ENCODE results near the gene MYCBP2.
"Not testable (repeated sequence)": the region's sequence is repeated elsewhere in the genome, so short reads cannot be mapped to it uniquely, and the experiment has no call there.

Gene MYCBP2

DNA sequence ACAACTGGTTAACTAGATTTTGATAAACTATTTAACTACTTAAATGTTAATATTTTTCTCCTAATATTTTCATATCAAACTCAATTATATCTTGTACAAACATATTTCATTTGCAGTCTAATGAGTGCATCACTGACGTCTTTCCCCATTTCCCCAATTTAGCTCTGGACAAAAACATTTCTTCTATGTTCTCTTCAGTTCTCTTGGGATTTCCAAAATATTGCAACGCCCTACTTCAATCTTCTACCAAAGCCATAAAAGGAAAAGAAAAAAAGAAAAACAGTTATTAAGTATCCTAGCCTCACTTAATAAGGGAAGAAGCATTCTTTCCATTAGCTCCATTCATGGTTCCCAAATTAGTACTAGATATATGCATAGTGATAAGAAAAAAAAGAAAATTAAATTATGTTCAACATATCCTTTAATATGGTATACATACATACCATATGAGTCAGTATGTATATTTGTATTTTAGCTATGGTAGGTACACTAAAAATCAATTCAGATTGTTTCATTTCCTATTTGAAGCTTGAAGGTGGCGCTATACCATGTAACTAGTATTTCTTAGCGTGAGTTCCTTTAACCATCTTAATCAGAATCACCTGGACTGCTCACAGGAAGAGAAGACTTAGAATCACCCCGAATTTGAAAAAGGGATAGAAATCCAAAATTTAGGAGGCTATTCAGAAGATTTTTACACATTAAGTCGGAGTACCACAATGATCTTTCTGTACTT, 309.8 kb downstream of the MYCBP2 start:
- H3K4me3 Mint-ChIP-seq = no peak overlapping the region
- H3K27ac Mint-ChIP-seq = no peak overlapping the region
- no peak for ATAC-seq

DNA sequence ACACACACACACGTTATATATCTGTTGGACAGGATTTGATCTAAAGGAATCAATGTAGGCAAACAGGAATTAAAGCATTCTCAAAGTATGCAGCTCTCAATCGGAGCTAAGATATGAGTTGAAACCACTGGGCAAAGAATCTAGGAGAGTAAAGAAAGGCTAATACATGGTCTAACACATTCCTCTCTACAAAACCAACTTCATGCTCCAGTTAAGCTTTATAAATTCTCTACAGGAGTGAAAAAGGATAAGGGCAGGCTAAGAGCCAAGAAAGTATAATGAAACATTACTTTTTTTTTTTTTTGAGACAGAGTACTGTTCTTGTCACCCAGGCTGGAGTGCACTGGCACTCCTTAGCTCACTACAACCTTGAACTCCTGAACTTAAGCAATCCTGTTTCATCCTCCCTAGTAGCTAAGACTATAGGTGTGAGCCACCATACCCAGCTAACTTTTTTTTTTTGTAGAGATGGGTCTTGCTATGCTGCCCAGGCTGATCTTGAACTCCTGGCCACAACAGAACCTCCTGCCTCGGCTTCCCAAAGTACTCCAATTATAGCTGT, 310.6 kb downstream of the MYCBP2 start:
- peaks cover 43% of the 10 kb centered on the region for H3K4me1 Mint-ChIP-seq
- no peak overlapping the region for H3K27ac Mint-ChIP-seq
- H3K4me3 Mint-ChIP-seq = no peak overlapping the region
- ATAC-seq = no peak
- no peaks in the 10 kb centered on the region for H3K9me3 Mint-ChIP-seq
- no peaks in the 10 kb centered on the region for H3K27me3 Mint-ChIP-seq
- no peak for DNase-seq
- peaks cover 55% of the 10 kb centered on the region for H3K36me3 Mint-ChIP-seq (ENCODE audit: low read depth)

More for the DNA sequence above, 309.8 kb downstream of the MYCBP2 start:
- Mint-ChIP-seq H3K9me3 (no peaks in the 10 kb centered on the region), H3K27me3 (no peaks in the 10 kb centered on the region), H3K4me1 (peaks cover 50% of the 10 kb centered on the region), H3K36me3 (ENCODE audit: low read depth) (peaks cover 50% of the 10 kb centered on the region)
- DNase-seq = no peak

DNA sequence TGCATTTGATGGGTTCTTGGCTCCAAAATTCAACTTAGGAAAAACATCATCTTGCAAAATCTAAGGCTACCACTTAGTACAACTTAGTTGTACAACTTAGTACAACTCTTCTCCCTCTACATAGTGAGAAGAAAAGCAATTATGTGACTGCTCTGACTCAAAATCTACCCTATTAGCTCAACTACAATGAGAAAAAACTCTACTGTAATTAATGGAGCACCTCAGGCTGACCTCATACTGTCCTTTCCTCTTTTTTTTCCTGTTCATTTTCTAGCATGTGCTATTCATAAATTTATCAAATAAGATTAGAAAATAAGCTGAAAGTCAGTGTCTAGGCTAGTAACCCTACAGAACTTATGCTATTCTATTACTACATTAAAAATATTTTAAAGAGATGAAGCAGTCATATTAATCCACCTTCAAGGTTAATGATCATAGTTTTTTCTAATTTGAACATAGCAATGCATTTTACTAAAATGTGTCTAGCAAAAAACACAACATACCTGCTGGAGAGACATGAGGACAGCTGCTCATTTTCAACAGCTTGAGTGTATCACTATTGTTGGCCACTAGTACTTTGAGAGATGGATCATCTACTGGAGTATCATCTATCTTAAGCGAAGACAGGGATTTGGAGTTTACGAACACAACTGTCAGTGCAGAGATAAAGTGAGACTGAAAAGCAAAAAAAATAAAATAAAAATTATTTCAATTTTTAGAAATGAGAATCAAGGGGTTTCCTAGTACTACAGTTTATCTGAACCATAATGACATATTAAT, 311.8 kb downstream of the MYCBP2 start:
- H3K36me3 Mint-ChIP-seq (ENCODE audit: low read depth) = peaks cover 65% of the 10 kb centered on the region
- no peak overlapping the region for H3K4me3 Mint-ChIP-seq
- ATAC-seq (no peak), DNase-seq (no peak)
- H3K27ac Mint-ChIP-seq = no peak overlapping the region
- H3K27me3 Mint-ChIP-seq = no peaks in the 10 kb centered on the region
- H3K4me1 Mint-ChIP-seq = peaks cover 34% of the 10 kb centered on the region
- H3K9me3 Mint-ChIP-seq = no peaks in the 10 kb centered on the region

DNA sequence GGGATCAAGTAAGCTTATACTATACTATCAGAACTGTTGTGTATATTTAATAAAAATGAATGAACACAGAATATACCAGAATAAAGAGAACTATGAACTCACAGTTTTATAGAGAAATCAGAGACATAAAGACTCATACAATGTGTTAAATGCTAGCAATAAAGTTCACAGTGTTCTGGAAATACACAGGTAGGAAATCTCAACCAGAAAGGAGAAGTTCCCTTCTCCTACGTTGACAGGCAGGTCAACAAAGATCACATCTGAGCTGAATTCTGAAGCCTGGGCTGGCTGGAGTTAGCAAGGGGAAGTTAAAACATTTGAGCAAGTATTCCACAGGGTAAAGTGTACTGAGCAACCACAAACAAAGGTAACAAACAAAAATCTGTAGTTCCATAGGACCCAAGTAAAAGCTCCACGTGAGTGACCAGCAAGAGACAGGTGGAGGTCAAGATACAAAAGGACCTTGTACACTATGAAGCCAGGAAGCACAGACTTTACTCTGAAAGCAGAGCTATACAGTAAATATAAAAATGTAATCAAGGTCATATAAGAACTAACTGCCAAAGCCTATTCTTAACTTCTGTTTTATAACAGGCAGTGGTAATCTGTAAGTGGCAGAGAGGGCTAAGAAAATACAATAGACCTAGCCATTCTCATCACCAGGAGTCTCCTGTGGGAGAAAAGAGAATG, 312.9 kb downstream of the MYCBP2 start:
- H3K4me1 Mint-ChIP-seq = peaks cover 32% of the 10 kb centered on the region
- no peak for ATAC-seq
- no peaks in the 10 kb centered on the region for H3K27me3 Mint-ChIP-seq
- H3K9me3 Mint-ChIP-seq = no peaks in the 10 kb centered on the region
- H3K27ac Mint-ChIP-seq = peak overlapping the region; percentile 57
- H3K4me3 Mint-ChIP-seq = no peak overlapping the region
- H3K36me3 Mint-ChIP-seq (ENCODE audit: low read depth) = peaks cover 73% of the 10 kb centered on the region
- no peak for DNase-seq

DNA sequence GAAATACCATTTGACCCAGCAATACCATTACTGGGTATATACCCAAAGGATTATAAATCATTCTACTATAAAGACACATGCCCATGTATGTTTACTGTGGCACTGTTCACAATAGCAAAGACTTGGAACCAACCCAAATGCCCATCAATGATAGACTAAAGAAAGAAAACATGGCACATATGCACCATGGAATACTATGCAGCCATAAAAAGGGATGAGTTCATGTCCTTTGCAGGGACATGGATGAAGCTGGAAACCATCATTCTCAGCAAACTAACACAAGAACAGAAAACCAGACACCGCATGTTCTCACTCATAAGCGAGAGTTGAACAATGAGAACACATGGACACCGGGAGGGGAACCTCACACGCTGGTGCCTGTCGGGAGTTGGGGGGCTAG, 317.2 kb downstream of the MYCBP2 start:
- H3K9me3 Mint-ChIP-seq, DNase-seq, H3K27ac Mint-ChIP-seq, H3K4me3 Mint-ChIP-seq, H3K27me3 Mint-ChIP-seq, ATAC-seq: not testable (repeated sequence)
- H3K4me1 Mint-ChIP-seq = peaks cover 31% of the 10 kb centered on the region
- peaks cover 56% of the 10 kb centered on the region for H3K36me3 Mint-ChIP-seq (ENCODE audit: low read depth)

DNA sequence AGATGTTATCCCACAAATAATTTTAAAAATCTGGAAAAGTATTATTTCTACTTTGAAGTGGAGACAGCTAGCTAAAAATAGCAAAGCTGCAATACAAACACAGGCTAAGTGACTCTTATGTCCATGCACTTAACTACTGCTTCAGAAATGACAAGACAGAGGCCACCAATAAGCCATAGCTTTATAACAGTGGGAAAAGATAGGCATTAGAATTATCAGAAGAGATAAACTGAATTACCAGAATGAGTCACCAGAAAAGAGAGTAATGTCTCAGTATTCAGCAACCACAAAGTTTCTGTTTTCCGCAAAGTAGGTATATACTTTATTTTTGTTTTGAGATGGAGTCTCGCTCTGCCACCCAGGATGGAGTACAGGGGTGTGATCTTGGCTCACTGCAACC, 317.9 kb downstream of the MYCBP2 start:
- Mint-ChIP-seq H3K4me3 (no peak overlapping the region), H3K36me3 (ENCODE audit: low read depth) (peaks cover 53% of the 10 kb centered on the region), H3K27ac (peak overlapping the region; percentile 49), H3K4me1 (peaks cover 31% of the 10 kb centered on the region), H3K9me3 (no peaks in the 10 kb centered on the region), H3K27me3 (no peaks in the 10 kb centered on the region)
- DNase-seq (no peak), ATAC-seq (peak; percentile 79)

DNA sequence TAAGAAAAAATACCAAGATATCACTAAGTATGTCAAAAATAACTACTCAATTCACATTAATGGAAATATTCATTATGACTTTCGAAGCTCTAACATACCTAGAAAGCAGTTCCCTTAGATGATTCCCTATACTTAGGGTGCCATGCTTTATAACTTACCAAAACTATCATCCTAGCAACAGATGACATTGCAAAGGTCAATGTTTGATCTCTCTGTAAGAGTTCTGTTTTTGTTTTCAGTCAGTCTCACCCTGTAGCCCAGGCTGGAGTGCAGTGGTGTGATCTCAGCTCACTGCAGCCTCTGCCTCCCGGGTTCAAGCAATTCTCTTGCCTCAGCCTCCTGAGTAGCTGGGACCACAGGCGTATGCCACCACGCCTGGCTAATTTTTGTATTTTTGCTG, 318.6 kb downstream of the MYCBP2 start:
- Mint-ChIP-seq H3K27ac (peak overlapping the region; percentile 49), H3K36me3 (ENCODE audit: low read depth) (peaks cover 48% of the 10 kb centered on the region), H3K4me1 (peaks cover 28% of the 10 kb centered on the region)
- H3K4me3 Mint-ChIP-seq, H3K27me3 Mint-ChIP-seq, DNase-seq, H3K9me3 Mint-ChIP-seq: not testable (repeated sequence)
- peak; percentile 78 for ATAC-seq

DNA sequence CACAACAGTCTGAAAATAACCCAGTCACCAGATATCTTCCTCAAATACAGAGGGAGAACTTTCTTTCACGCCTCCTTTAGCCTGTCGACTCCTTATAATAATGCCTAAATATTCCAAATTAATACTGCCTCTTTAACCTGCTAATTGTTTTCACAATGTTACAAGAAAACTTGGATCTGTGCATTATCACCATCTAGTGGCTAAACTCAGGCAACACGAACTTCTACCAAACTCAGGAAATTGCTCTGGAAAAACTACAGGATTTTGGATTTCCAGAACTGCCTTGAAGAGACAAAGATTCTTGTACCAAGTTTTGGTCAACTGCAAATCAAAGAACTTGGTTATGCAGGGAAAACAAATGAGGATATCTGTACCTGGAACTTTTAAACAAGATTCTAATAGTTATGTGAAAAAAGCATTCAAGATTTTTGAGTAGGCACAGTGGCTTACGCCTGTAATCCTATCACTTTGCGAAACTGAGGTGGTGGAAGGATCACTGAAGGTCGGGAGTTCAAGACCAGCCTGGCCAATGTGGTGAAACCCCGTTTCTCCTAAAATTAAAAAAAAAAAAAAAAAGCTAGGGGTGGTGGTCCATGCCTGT, 324.2 kb downstream of the MYCBP2 start:
- H3K9me3 Mint-ChIP-seq = no peaks in the 10 kb centered on the region
- H3K4me1 Mint-ChIP-seq = peaks cover 27% of the 10 kb centered on the region
- peak overlapping the region; percentile 52 for H3K27ac Mint-ChIP-seq
- H3K4me3 Mint-ChIP-seq = no peak overlapping the region
- ATAC-seq = no peak
- no peak for DNase-seq
- peaks cover 33% of the 10 kb centered on the region for H3K36me3 Mint-ChIP-seq (ENCODE audit: low read depth)
- H3K27me3 Mint-ChIP-seq = no peaks in the 10 kb centered on the region

DNA sequence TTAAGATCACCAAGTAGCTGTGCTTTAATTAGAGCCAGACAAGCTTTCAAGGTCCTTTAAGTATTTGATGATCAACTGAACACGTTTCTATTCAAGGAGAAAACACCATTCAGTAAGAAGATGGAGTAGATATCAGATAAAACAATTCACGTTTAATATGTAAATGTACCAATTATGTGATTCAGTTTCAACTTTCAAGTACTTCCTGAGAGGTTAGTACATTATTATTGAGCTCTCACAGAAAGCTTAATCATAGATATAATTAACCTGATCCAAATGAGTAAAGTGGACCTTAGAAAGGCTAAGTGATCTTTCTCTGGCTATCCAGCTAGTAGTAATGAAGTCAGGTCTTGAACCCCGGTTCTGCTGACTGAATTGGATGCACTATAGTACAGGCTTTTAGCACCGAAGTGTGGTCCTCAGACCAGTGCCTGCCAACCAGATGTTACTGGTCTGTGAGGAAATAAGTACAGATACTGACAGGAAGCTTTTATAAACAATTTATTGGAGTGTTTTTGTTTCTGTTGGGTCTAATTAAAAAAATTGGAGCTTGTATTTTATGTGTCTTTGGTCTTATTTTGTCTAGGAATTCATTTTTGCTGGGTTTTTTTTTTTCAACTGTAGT, 324.8 kb downstream of the MYCBP2 start:
- H3K9me3 Mint-ChIP-seq = no peaks in the 10 kb centered on the region
- H3K4me3 Mint-ChIP-seq = no peak overlapping the region
- peaks cover 31% of the 10 kb centered on the region for H3K36me3 Mint-ChIP-seq (ENCODE audit: low read depth)
- no peaks in the 10 kb centered on the region for H3K27me3 Mint-ChIP-seq
- DNase-seq = no peak
- peak overlapping the region; percentile 52 for H3K27ac Mint-ChIP-seq
- peaks cover 22% of the 10 kb centered on the region for H3K4me1 Mint-ChIP-seq
- ATAC-seq = no peak

DNA sequence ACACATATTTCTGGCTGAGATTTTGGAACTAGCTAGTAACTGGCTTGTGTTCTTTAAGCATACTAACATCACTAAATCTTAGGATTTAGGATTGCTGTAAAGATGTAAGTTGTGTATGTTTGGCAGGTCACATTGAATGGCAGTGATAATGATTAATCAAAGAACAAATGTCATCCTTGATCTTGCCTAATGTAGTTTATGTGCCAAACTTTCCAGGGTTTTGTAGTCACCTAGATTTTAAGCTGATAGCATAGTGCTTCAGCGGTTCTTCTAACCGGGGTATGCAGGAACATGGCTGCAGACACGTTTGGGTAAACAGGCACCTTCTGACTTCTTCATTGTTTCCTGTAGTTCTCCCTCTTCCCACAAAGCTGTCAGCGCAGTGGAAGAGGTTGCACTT, 325.4 kb downstream of the MYCBP2 start:
- H3K36me3 Mint-ChIP-seq (ENCODE audit: low read depth) = peaks cover 32% of the 10 kb centered on the region
- DNase-seq (no peak), ATAC-seq (no peak)
- H3K27ac Mint-ChIP-seq = peak overlapping the region; percentile 29
- peaks cover 21% of the 10 kb centered on the region for H3K4me1 Mint-ChIP-seq
- H3K9me3 Mint-ChIP-seq = no peaks in the 10 kb centered on the region
- no peaks in the 10 kb centered on the region for H3K27me3 Mint-ChIP-seq
- no peak overlapping the region for H3K4me3 Mint-ChIP-seq

DNA sequence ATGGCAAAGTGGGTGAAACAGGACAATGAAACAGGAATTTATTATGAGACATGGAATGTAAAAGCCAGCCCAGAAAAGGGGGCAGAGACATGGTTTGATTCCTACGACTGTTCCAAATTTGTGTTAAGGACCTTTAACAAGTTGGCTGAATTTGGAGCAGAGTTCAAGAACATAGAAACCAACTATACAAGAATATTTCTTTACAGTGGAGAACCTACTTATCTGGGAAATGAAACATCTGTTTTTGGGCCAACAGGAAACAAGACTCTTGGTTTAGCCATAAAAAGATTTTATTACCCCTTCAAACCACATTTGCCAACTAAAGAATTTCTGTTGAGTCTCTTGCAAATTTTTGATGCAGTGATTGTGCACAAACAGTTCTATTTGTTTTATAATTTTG, 326.4 kb downstream of the MYCBP2 start:
- Mint-ChIP-seq H3K4me3 (no peak overlapping the region), H3K36me3 (ENCODE audit: low read depth) (peaks cover 40% of the 10 kb centered on the region), H3K9me3 (no peaks in the 10 kb centered on the region), H3K4me1 (peaks cover 21% of the 10 kb centered on the region), H3K27me3 (no peaks in the 10 kb centered on the region), H3K27ac (no peak overlapping the region)
- ATAC-seq (no peak), DNase-seq (no peak)

Measured in activated naive CD8-positive, alpha-beta T cell treated with anti-CD3 and anti-CD28 coated beads, Interleukin-2, amount 50 U/mL, for 24 hours (primary cell).